GM10248 (cell line): ENCODE results near the gene SH3TC1.

Source experiments
- CTCF ChIA-PET: fragments of 300-600 bp; sonication (Branson Sonifier 250); formaldehyde crosslinking; extraction: SDS; loops from one replicate; lab custom pipeline; 2021; ENCODE audit warnings: antibody characterized with exemption; lab: Yijun Ruan, JAX
- POLR2A ChIA-PET: fragments of 350-650 bp; sonication (Branson Sonifier 250); formaldehyde crosslinking; extraction: SDS; loops from one replicate; lab custom pipeline; 2020; ENCODE audit warnings: antibody characterized with exemption; lab: Yijun Ruan, JAX
- DNase-seq: peaks from one replicate; pipeline ENCODE4 v3.0.0; 2012; ENCODE audit errors: extremely low spot score
- CTCF ChIP-seq: IDR thresholded peaks from 2 replicates; pipeline ENCODE4 v1.5.1; 2012; ENCODE audit warnings: mild to moderate bottlenecking, low read depth; ENCODE audit errors: extremely low read depth, missing control alignments, control extremely low read depth

The SH3TC1 gene

GRCh38 chr4:8276358-8277240, 77.5 kb downstream of the SH3TC1 start:
- no peak for TF ChIP-seq CTCF
- DNase-seq = no peak
- CTCF ChIA-PET = interaction anchor here (0.8 to 1.5 kb wide), 3 partner anchors 9 to 126 kb away, joined by 3 read pairs; no protein-coding TSS in a partner anchor
- POLR2A ChIA-PET = no interaction called here

GRCh38 chr4:8277356-8278008, 78.4 kb downstream of the SH3TC1 start:
- no peak for DNase-seq
- no peak for TF ChIP-seq CTCF
- ChIA-PET POLR2A (no interaction called here), CTCF (interaction anchor here (1.0 kb wide), 1 partner anchor 125 kb away, joined by 3 read pairs; no protein-coding TSS in a partner anchor)

- no peak for TF ChIP-seq CTCF
- POLR2A ChIA-PET = no interaction called here
- CTCF ChIA-PET = no interaction called here
- DNase-seq = no peak
These were observed 78.9 kb downstream of the SH3TC1 start for GRCh38 chr4:8278009-8278395.

GRCh38 chr4:8278421-8279287, 79.6 kb downstream of the SH3TC1 start:
- ChIA-PET POLR2A (no interaction called here), CTCF (no interaction called here)
- DNase-seq = no peak
- no peak for TF ChIP-seq CTCF

GRCh38 chr4:8279321-8280157, 80.4 kb downstream of the SH3TC1 start:
- TF ChIP-seq CTCF = no peak
- POLR2A ChIA-PET = no interaction called here
- no peak for DNase-seq
- CTCF ChIA-PET = interaction anchor here (1.3 kb wide), 1 partner anchor 21 kb away, joined by 3 read pairs; no protein-coding TSS in a partner anchor
